Natural killer cell (primary cell): ENCODE measurements around the gene RNF224. TPM values are rescaled to one million over a fixed set of nuclear protein-coding genes. Genes with fewer than 3 reads are reported as not detected.
A peak's percentile ranks its signal among the peaks of the same experiment; 100 is the strongest.
"Not testable (repeated sequence)": the region's sequence is repeated elsewhere in the genome, so short reads cannot be mapped to it uniquely, and the experiment has no call there.

Experiments
- ATAC-seq, 3 donors: fragments of 150-1000 bp in 2 of 3; fragments of 200-7000 bp in 1 of 3; cut with Tn5 transposase; 1 replicate in 1 of 3; 2 replicates in 2 of 3; pipeline ENCODE4 v1.10.0; 2021; ENCODE audit warnings: mild to moderate bottlenecking in 2 of 3, moderate library complexity in 2 of 3
- DNase-seq, 2 donors: peaks; one replicate each; pipeline versions ENCODE4 v3.0.0 to v3.0.0-alpha.2; 2013 to 2021; ENCODE audit warnings: mixed read lengths in 1 of 2
- H3K27ac ChIP-seq: one replicate; pipeline ENCODE4 v1.5.1; 2013; ENCODE audit warnings: mild to moderate bottlenecking, low read length
- H3K27me3 ChIP-seq: one replicate; pipeline ENCODE4 v1.6.1; 2013; ENCODE audit warnings: low read length; ENCODE audit not compliant: control insufficient read depth, insufficient read depth
- H3K36me3 ChIP-seq: one replicate; pipeline ENCODE4 v1.6.1; 2013; ENCODE audit warnings: low read length; ENCODE audit not compliant: control insufficient read depth, insufficient read depth
- H3K4me1 ChIP-seq: one replicate; pipeline ENCODE4 v1.6.1; 2013; ENCODE audit warnings: low read length; ENCODE audit not compliant: control insufficient read depth, insufficient read depth
- H3K4me3 ChIP-seq: one replicate; pipeline ENCODE4 v1.5.1; 2013; ENCODE audit warnings: low read length
- H3K9me3 ChIP-seq: one replicate; pipeline ENCODE4 v1.6.1; 2013; ENCODE audit warnings: low read length; ENCODE audit not compliant: control insufficient read depth, insufficient read depth
- H3K27ac Mint-ChIP-seq, 2 donors: one replicate each; pipeline ENCODE4 v1.8.0; 2022; ENCODE audit warnings: mild to moderate bottlenecking in 2 of 2, mixed read lengths in 2 of 2, moderate library complexity in 1 of 2
- H3K27me3 Mint-ChIP-seq, 2 donors: one replicate each; pipeline ENCODE4 v1.8.0; 2022; ENCODE audit warnings: low read depth in 2 of 2, mixed read lengths in 2 of 2
- H3K36me3 Mint-ChIP-seq: one replicate; pipeline ENCODE4 v1.8.0; 2022; ENCODE audit warnings: mixed read lengths
- H3K4me1 Mint-ChIP-seq, 2 donors: one replicate each; pipeline ENCODE4 v1.8.0; 2022; ENCODE audit warnings: mixed read lengths in 2 of 2
- H3K4me3 Mint-ChIP-seq: one replicate; pipeline ENCODE4 v1.8.0; 2022; ENCODE audit warnings: mild to moderate bottlenecking, moderate library complexity, mixed read lengths
- H3K9me3 Mint-ChIP-seq, 2 donors: one replicate each; pipeline ENCODE4 v1.8.0; 2022; ENCODE audit warnings: mixed read lengths in 2 of 2
- WGBS: methylation state at CpG from one replicate; pipeline ENCODE4 v1.1.7; 2013; ENCODE audit warnings: missing lambda C conversion rate; ENCODE audit not compliant: insufficient coverage; 5-methylcytosine and 5-hydroxymethylcytosine counted together
- intact Hi-C: fragments of 100-400 bp; cut with micrococcal nuclease; formaldehyde crosslinking; loops from one replicate; pipeline ENCODE4 v1.14.2; 2022
- total RNA-seq, 4 donors: library from RNA; stranded (reverse); fragments of 120-200 nt in 1 of 4; gene quantifications; one replicate each; pipeline versions ENCODE4 v1.2.3 to v1.2.4, GENCODE V29; 2013 to 2022
- TF ChIP-seq, protein P1 (sequence below): fragments of 200-600 bp; IDR thresholded peaks from one replicate; pipeline ENCODE4 v1.8.0; 2022; ENCODE audit warnings: antibody characterized with exemption

Gene RNF224
- total RNA-seq, 3 donors from 2014 or later (not counting 1 experiment from before 2014, with no cell fraction given): not detected

DNA sequence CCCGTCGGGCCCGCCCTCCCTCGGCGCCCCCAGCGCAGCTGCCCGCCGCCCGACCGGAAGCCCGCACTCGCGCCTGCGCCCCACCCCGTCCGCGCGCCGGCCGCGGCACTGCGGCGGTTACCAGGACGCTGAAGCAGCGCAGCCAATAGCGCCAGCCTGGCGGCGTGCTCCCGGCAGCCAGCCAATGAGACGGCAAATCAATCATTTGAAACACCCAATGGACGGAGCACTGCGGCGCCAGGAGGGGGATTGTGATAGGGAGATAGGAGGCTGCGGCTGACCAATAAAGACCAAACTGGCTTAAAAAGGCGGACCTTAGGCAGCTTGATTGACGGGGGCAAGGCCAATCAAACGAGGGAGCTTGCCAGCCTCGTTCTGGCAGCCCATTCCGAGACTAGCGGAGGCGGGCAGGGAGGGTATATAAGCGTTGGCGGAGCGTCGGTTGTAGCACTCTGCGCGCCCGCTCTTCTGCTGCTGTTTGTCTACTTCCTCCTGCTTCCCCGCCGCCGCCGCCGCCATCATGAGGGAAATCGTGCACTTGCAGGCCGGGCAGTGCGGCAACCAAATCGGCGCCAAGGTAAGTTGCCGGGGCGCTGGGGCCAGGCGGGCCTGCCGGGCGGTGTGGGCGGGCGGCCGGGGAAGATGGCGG is 13.7 kb downstream of the RNF224 start, which contains the start of gene TUBB4B:
Gene TUBB4B, plus strand, starts transcription at position 447 of the 649 bp plus-strand sequence. Its CDS starts 74 bp downstream, at position 521.
- H3K9me3 Mint-ChIP-seq: no peaks in the 10 kb centered on the region
- TF ChIP-seq, protein P1, sequence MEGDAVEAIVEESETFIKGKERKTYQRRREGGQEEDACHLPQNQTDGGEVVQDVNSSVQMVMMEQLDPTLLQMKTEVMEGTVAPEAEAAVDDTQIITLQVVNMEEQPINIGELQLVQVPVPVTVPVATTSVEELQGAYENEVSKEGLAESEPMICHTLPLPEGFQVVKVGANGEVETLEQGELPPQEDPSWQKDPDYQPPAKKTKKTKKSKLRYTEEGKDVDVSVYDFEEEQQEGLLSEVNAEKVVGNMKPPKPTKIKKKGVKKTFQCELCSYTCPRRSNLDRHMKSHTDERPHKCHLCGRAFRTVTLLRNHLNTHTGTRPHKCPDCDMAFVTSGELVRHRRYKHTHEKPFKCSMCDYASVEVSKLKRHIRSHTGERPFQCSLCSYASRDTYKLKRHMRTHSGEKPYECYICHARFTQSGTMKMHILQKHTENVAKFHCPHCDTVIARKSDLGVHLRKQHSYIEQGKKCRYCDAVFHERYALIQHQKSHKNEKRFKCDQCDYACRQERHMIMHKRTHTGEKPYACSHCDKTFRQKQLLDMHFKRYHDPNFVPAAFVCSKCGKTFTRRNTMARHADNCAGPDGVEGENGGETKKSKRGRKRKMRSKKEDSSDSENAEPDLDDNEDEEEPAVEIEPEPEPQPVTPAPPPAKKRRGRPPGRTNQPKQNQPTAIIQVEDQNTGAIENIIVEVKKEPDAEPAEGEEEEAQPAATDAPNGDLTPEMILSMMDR: no peak

DNA sequence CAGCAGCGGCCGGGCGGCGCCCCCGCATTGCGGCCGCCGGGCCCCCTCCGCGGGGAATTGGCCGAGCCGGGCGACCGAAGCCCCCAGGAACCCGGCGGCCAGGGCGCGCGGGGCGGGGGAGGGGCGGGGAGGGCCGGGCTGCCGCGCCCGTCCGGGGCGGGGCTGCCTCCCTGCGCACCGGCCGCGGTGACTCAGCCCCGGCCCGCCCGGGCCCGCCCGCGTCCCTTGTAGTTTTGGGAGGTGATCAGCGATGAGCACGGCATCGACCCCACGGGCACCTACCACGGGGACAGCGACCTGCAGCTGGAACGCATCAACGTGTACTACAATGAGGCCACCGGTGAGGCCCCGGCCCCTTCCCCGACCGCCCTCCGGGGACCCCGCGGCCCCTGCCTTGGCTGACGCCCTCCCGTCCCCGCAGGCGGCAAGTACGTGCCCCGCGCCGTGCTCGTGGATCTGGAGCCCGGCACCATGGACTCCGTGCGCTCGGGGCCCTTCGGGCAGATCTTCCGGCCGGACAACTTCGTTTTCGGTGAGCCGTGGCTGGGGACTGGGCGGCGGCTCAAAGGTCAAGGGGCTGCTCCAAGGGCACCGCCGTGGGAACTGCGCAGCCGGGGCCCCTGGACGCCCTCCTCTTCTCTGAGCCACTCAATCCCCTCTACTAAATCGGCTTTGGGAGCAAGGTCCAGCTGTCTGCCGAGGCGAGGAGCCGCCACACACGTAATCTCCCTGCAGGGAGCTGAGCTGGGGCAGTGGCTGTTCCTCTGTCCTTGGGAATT is 14.4 kb downstream of the RNF224 start:
- ATAC-seq: peak; percentile 20 to 33 (median 27)
- H3K27me3 ChIP-seq: no peaks in the 10 kb centered on the region
- H3K4me3 Mint-ChIP-seq: peak overlapping the region; percentile 80
- DNase-seq: peak; percentile 64 to 75
- H3K4me1 Mint-ChIP-seq: peaks cover 19 to 33% of the 10 kb centered on the region in 2 donors
- no peaks in the 10 kb centered on the region for H3K36me3 Mint-ChIP-seq
- H3K4me3 ChIP-seq: peak overlapping the region; percentile 41
- TF ChIP-seq, protein P1: no peak
- H3K9me3 ChIP-seq: no peaks in the 10 kb centered on the region
- peaks cover 0 to 4% of the 10 kb centered on the region in 2 donors for H3K27me3 Mint-ChIP-seq
- H3K27ac ChIP-seq: peak overlapping the region; percentile 60
- WGBS: 4% methylated on average over 83 of the region's 83 CpGs
- intact Hi-C loops: loop anchor here (1.0 to 5.0 kb wide), 4 partner anchors 14 to 449 kb away; partner anchors contain the start of genes NELFB, TMEM141 and TPRN
- peaks cover 17% of the 10 kb centered on the region for H3K36me3 ChIP-seq
- peaks cover 46% of the 10 kb centered on the region for H3K4me1 ChIP-seq
- peak overlapping the region; percentile 86 to 94 for H3K27ac Mint-ChIP-seq
- H3K9me3 Mint-ChIP-seq: no peaks in the 10 kb centered on the region

More for the DNA sequence above, 13.7 kb downstream of the RNF224 start, which contains the start of gene TUBB4B:
- peak; percentile 73 to 90 (median 76) for ATAC-seq
- H3K4me1 ChIP-seq: peaks cover 53% of the 10 kb centered on the region
- H3K36me3 ChIP-seq: peaks cover 17% of the 10 kb centered on the region
- H3K27ac ChIP-seq: peak within 1 kb of the TSS; percentile 81
- intact Hi-C loops: loop anchor here (1.0 to 5.0 kb wide), 4 partner anchors 14 to 449 kb away; partner anchors contain the start of genes NELFB, TMEM141 and TPRN
- Mint-ChIP-seq H3K27me3 (peaks cover 0 to 4% of the 10 kb centered on the region in 2 donors), H3K4me1 (peaks cover 19 to 33% of the 10 kb centered on the region in 2 donors), H3K36me3 (no peaks in the 10 kb centered on the region), H3K4me3 (peak within 1 kb of the TSS; percentile 88), H3K27ac (peak within 1 kb of the TSS; percentile 86 to 94)
- WGBS: under 1% methylated on average over 67 of the region's 67 CpGs
- H3K27me3 ChIP-seq: no peaks in the 10 kb centered on the region
- H3K9me3 ChIP-seq: no peaks in the 10 kb centered on the region
- H3K4me3 ChIP-seq: peak within 1 kb of the TSS; percentile 46
- peak; percentile 96 to 100 for DNase-seq

DNA sequence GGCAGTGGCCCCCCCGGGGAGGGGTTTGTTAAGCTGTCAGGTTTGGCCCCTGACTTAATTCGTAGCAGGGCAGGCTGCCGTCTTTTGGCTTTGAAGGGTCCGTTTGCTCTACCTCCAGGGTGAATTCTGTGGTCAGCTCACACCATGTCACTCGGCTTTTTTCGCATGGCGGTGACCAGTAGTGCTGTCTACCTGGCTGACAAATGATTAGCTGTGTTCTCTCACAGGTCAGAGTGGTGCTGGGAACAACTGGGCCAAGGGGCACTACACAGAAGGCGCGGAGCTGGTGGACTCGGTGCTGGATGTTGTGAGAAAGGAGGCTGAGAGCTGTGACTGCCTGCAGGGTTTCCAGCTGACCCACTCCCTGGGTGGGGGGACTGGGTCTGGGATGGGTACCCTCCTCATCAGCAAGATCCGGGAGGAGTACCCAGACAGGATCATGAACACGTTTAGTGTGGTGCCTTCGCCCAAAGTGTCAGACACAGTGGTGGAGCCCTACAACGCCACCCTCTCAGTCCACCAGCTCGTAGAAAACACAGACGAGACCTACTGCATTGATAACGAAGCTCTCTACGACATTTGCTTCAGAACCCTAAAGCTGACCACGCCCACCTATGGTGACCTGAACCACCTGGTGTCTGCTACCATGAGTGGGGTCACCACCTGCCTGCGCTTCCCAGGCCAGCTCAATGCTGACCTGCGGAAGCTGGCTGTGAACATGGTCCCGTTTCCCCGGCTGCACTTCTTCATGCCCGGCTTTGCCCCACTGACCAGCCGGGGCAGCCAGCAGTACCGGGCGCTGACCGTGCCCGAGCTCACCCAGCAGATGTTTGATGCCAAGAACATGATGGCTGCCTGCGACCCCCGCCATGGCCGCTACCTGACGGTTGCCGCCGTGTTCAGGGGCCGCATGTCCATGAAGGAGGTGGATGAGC is 15.2 kb downstream of the RNF224 start:
- H3K4me1 ChIP-seq: peaks cover 38% of the 10 kb centered on the region
- Mint-ChIP-seq H3K27ac (peak overlapping the region; percentile 86 to 94), H3K4me1 (peaks cover 19 to 32% of the 10 kb centered on the region in 2 donors), H3K4me3 (peak overlapping the region; percentile 80), H3K27me3 (peaks cover 0 to 4% of the 10 kb centered on the region in 2 donors), H3K36me3 (no peaks in the 10 kb centered on the region), H3K9me3 (no peaks in the 10 kb centered on the region)
- WGBS: 87% methylated on average over 36 of the region's 36 CpGs
- intact Hi-C loops: loop anchor here (5.0 kb wide), 2 partner anchors 40 to 450 kb away; partner anchors contain the start of genes TMEM141 and TPRN
- peaks cover 17% of the 10 kb centered on the region for H3K36me3 ChIP-seq
- ATAC-seq (no peak), DNase-seq (no peak)
- H3K27ac ChIP-seq: no peak overlapping the region
- H3K9me3 ChIP-seq: no peaks in the 10 kb centered on the region
- H3K4me3 ChIP-seq: peak overlapping the region; percentile 39
- TF ChIP-seq, protein P1: no peak
- no peaks in the 10 kb centered on the region for H3K27me3 ChIP-seq

DNA sequence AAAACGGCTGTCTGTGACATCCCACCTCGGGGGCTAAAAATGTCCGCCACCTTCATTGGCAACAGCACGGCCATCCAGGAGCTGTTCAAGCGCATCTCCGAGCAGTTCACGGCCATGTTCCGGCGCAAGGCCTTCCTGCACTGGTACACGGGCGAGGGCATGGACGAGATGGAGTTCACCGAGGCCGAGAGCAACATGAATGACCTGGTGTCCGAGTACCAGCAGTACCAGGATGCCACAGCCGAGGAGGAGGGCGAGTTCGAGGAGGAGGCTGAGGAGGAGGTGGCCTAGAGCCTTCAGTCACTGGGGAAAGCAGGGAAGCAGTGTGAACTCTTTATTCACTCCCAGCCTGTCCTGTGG is 15.9 kb downstream of the RNF224 start:
- DNase-seq, ATAC-seq, H3K27me3 Mint-ChIP-seq, H3K4me3 Mint-ChIP-seq, H3K27ac ChIP-seq, H3K27ac Mint-ChIP-seq, H3K9me3 ChIP-seq, H3K27me3 ChIP-seq, H3K9me3 Mint-ChIP-seq, H3K36me3 Mint-ChIP-seq, H3K4me3 ChIP-seq: not testable (repeated sequence)
- Histone ChIP-seq H3K36me3 (peaks cover 17% of the 10 kb centered on the region), H3K4me1 (peaks cover 33% of the 10 kb centered on the region)
- WGBS: 95% methylated on average over 17 of the region's 18 CpGs
- peaks cover 19 to 30% of the 10 kb centered on the region in 2 donors for H3K4me1 Mint-ChIP-seq
- intact Hi-C loops: loop anchor here (5.0 kb wide), 2 partner anchors 41 to 451 kb away; partner anchors contain the start of genes TMEM141 and TPRN
